SU-DHL-6 (cell line): ENCODE results near the gene ARHGAP10.

ENCODE experiments used
- H2AFZ ChIP-seq: fragments of 200-600 bp; sonication (generic); 2 replicates; pipeline ENCODE4 v1.6.1; 2014; ENCODE audit warnings: low read depth, mild to moderate bottlenecking, moderate library complexity, mixed read lengths, antibody characterized with exemption, low read length; ENCODE audit not compliant: severe bottlenecking
- H3F3A ChIP-seq: fragments of 200-600 bp; shearing (Covaris generic); 2 replicates; pipeline ENCODE4 v1.6.0; 2016; ENCODE audit warnings: antibody characterized with exemption, mild to moderate bottlenecking; ENCODE audit not compliant: insufficient read depth
- H3K27ac ChIP-seq: fragments of 200-600 bp; sonication (generic); 2 replicates; pipeline ENCODE4 v1.5.1; 2016; ENCODE audit warnings: low read depth, mild to moderate bottlenecking, low read length, moderate library complexity, mixed read lengths
- H3K27me3 ChIP-seq: fragments of 200-600 bp; sonication (generic), shearing (Covaris generic); 2 replicates; pipeline ENCODE4 v1.6.0; 2014; ENCODE audit warnings: mild to moderate bottlenecking, low read length
- H3K36me3 ChIP-seq: fragments of 200-600 bp; sonication (generic); 2 replicates; pipeline ENCODE4 v1.6.1; 2014; ENCODE audit warnings: mild to moderate bottlenecking, low read length, mixed read lengths
- H3K4me2 ChIP-seq: fragments of 300-600, 200-600 bp; shearing (Covaris generic), sonication (generic); 2 replicates; pipeline ENCODE4 v1.6.0; 2014; ENCODE audit warnings: low read length, low read depth, mild to moderate bottlenecking; ENCODE audit not compliant: poor library complexity, severe bottlenecking
- H3K4me3 ChIP-seq: fragments of 200-600 bp; sonication (generic); 2 replicates; pipeline ENCODE4 v1.5.1; 2014; ENCODE audit warnings: antibody characterized with exemption, low read length, mild to moderate bottlenecking, mixed read lengths; ENCODE audit not compliant: insufficient read depth, poor library complexity, severe bottlenecking
- H3K79me2 ChIP-seq: fragments of 200-600 bp; sonication (generic); 2 replicates; pipeline ENCODE4 v1.6.1; 2014; ENCODE audit warnings: mild to moderate bottlenecking, low read length, moderate library complexity; ENCODE audit not compliant: insufficient read depth
- H3K9ac ChIP-seq: fragments of 200-600 bp; sonication (generic); 2 replicates; pipeline ENCODE4 v1.7.0; 2014; ENCODE audit warnings: mild to moderate bottlenecking, low read length
- H3K9me2 ChIP-seq: fragments of 200-600 bp; sonication (generic); replicated peaks from 2 replicates; pipeline ENCODE4 v1.6.1; 2014; ENCODE audit warnings: low read length; ENCODE audit not compliant: insufficient read depth
- H3K9me3 ChIP-seq: fragments of 200-600 bp; sonication (generic); 2 replicates; pipeline ENCODE4 v1.6.1; 2014; ENCODE audit warnings: low read length, mixed read lengths; ENCODE audit not compliant: insufficient read depth
- H4K20me1 ChIP-seq: fragments of 200-600 bp; sonication (generic); 2 replicates; pipeline ENCODE4 v1.6.1; 2014; ENCODE audit warnings: low read depth, mild to moderate bottlenecking, antibody characterized with exemption, low read length, moderate library complexity, mixed read lengths
- EZH2phosphoT487 ChIP-seq: fragments of 200-600 bp; sonication (generic), shearing (Covaris generic); conservative IDR thresholded peaks from 2 replicates; pipeline ENCODE4 v1.6.1; 2018; ENCODE audit warnings: mild to moderate bottlenecking, antibody characterized with exemption, low read length, moderate library complexity, mixed read lengths
- TF ChIP-seq, protein P1 (sequence below): fragments of 200-600 bp; sonication (generic); IDR thresholded peaks from one replicate; pipeline ENCODE4 v1.5.1; 2017; ENCODE audit warnings: antibody characterized with exemption, mild to moderate bottlenecking, low read length, moderate library complexity; ENCODE audit not compliant: insufficient read depth, poor library complexity, severe bottlenecking

Gene ARHGAP10

DNA sequence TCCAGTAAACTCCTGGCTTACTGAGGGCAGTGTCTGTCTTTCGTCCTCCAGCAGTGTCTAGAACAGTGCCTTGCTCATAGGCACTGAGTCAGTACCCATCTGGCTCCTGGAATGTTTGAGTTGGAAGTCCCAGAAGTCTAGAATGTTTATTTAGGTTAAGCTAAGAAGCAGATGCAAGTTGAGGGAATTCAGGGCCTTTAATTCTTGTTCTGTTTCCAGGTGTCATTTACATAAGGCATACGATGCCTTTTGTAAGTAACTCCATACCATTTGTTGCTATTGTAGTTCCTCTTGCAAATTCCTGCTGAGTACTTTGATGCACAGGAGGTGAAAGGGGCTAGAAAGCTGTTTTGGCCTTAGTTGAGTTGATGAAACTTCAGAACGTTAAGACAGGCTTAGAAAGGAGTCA, 22.2 kb downstream of the ARHGAP10 start:
- Histone ChIP-seq H3K27me3 (no peaks in the 10 kb centered on the region), H4K20me1 (no peaks in the 10 kb centered on the region), H3K9me3 (no peaks in the 10 kb centered on the region), H3K9ac (no peak overlapping the region), H3K9me2 (no peaks in the 10 kb centered on the region), H3K79me2 (no peaks in the 10 kb centered on the region), H3K4me2 (no peak overlapping the region), H3K36me3 (no peaks in the 10 kb centered on the region), H3K4me3 (no peak overlapping the region), H3F3A (no peaks in the 10 kb centered on the region), H3K27ac (no peak overlapping the region), H2AFZ (no peak overlapping the region)
- no peak for TF ChIP-seq EZH2phosphoT487
- TF ChIP-seq, protein P1, sequence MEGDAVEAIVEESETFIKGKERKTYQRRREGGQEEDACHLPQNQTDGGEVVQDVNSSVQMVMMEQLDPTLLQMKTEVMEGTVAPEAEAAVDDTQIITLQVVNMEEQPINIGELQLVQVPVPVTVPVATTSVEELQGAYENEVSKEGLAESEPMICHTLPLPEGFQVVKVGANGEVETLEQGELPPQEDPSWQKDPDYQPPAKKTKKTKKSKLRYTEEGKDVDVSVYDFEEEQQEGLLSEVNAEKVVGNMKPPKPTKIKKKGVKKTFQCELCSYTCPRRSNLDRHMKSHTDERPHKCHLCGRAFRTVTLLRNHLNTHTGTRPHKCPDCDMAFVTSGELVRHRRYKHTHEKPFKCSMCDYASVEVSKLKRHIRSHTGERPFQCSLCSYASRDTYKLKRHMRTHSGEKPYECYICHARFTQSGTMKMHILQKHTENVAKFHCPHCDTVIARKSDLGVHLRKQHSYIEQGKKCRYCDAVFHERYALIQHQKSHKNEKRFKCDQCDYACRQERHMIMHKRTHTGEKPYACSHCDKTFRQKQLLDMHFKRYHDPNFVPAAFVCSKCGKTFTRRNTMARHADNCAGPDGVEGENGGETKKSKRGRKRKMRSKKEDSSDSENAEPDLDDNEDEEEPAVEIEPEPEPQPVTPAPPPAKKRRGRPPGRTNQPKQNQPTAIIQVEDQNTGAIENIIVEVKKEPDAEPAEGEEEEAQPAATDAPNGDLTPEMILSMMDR: no peak

DNA sequence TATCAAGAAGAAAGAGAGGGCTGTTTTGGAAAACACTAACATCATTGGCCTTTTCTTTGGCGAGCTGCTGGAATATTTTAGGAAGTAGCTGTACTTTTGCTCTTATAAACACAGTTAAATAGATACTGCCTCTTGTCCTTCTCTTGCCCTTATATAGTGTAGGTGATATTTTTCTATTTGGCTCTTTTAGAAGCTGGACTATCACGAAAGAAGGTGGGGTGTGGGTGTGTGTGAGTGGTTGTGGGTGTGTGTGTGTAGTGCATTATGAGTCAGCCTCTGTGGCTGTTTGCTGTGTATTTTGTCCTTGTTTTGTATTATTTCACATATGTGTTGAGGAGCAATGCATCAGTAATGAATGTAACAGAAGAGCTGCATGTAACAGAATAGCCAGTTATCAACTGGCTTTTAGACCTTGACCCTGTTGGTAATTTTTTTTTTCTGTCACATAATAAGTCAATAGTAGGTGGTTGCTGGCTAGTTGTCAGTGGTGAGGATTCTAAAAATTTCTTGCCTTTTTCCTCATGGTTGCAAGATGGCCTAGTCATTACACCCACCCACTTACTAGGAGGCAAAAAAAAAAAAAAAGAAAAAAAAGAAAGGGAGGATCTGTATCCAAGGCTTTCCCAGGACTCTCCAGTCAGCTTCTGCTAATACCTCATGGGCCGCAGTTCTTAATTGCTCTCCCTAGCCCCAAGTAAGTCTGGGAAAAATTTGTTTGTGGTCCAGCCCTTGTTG, 23.8 kb downstream of the ARHGAP10 start:
- no peak for TF ChIP-seq EZH2phosphoT487
- TF ChIP-seq, protein P1: no peak
- Histone ChIP-seq H3K4me2 (no peak overlapping the region), H3K9ac (no peak overlapping the region), H3K9me2 (no peaks in the 10 kb centered on the region), H3K27ac (no peak overlapping the region), H2AFZ (no peak overlapping the region), H3F3A (no peaks in the 10 kb centered on the region), H3K9me3 (no peaks in the 10 kb centered on the region), H3K27me3 (no peaks in the 10 kb centered on the region), H3K4me3 (no peak overlapping the region), H3K79me2 (no peaks in the 10 kb centered on the region), H3K36me3 (no peaks in the 10 kb centered on the region), H4K20me1 (no peaks in the 10 kb centered on the region)

DNA sequence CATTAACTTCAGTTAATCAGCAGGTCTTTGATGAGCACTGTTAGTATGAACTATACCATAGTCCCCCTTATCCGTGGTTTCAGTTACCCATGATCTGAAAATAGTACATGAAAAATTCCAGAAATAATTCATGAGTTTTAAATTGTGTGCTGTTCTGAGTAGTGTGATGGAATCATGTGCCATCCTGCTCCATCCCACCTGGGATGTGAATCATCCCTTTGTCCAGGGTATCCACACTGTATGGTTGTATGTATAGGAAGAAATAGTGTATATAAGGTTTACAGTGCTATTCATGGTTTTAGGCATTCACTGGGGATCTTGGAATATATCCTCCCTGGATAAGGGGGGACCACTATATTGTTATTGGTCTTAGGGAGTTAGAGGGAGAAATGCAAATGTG, 24.5 kb downstream of the ARHGAP10 start:
- Histone ChIP-seq H3K27me3 (no peaks in the 10 kb centered on the region), H3F3A (no peaks in the 10 kb centered on the region), H3K9me2 (no peaks in the 10 kb centered on the region), H3K4me3 (no peak overlapping the region), H3K4me2 (no peak overlapping the region), H3K36me3 (no peaks in the 10 kb centered on the region), H3K9ac (no peak overlapping the region), H2AFZ (no peak overlapping the region), H3K79me2 (no peaks in the 10 kb centered on the region), H3K27ac (no peak overlapping the region), H4K20me1 (no peaks in the 10 kb centered on the region), H3K9me3 (no peaks in the 10 kb centered on the region)
- no peak for TF ChIP-seq EZH2phosphoT487
- TF ChIP-seq, protein P1: no peak
